ENCODE data around the gene STK17B. TPM values are rescaled to one million over a fixed set of nuclear protein-coding genes. Genes with fewer than 3 reads are reported as not detected.
A peak's percentile ranks its signal among the peaks of the same experiment; 100 is the strongest.

Gene STK17B
- total and polyA plus RNA-seq, 2 of the 13 experiments (the other 11 are each of a cell fraction or from before 2014, with no cell fraction given), result 1.6 to 4.5 TPM

DNA sequence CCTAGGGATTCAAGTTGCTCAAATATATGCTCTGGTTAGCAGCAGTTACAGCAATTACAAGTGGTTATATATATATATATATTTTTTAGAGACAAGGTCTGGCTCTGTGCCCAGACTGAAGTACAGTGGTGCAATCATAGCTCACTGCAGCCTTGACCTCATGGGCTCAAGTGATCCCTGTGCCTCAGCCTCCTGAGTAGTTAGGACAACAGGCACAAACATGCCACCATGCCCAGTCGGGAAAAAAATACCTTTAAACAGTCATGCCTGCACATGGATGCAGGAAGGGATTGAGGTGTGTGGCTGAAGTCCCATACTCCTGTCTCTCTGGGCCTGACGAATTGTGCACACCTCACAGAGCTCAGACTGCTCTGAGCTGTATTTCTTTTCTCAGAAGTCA lies 83.2 kb downstream of the STK17B start (continued):
- TF ChIP-seq ZNF136 (CRISPR knock-in tag; IDR thresholded peaks at IDR 0.05; ENCODE audit: low read depth) (no peak), TEAD2 (CRISPR knock-in tag; IDR thresholded peaks at IDR 0.05) (no peak), SAP130 (CRISPR knock-in tag; IDR thresholded peaks at IDR 0.05; ENCODE audit: low read depth) (peak; percentile 36; the same call in 1 of the 2 replicates), HOXA7 (CRISPR knock-in tag; IDR thresholded peaks at IDR 0.05) (no peak), KDM3A (CRISPR knock-in tag; IDR thresholded peaks at IDR 0.05; ENCODE audit: low read depth) (no peak), REPIN1 (CRISPR knock-in tag; IDR thresholded peaks at IDR 0.05; ENCODE audit: borderline replicate concordance, low read depth) (no peak; the same call in 1 of the 2 replicates), ZNF260 (CRISPR knock-in tag; IDR thresholded peaks at IDR 0.05; ENCODE audit: borderline replicate concordance, low read depth) (no peak), ZFP90 (CRISPR knock-in tag; IDR thresholded peaks at IDR 0.05; ENCODE audit: borderline replicate concordance) (peak; percentile 88), U2AF2 (IDR thresholded peaks at IDR 0.05; ENCODE audit: low read depth, low read length) (no peak), ZNF10 (CRISPR knock-in tag; IDR thresholded peaks at IDR 0.05; ENCODE audit: borderline replicate concordance, low read depth) (no peak)
- TF ChIP-seq, protein P1, sequence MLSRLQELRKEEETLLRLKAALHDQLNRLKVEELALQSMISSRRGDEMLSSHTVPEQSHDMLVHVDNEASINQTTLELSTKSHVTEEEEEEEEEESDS (CRISPR knock-in tag; IDR thresholded peaks at IDR 0.05; ENCODE audit: borderline replicate concordance), result no peak
- TF ChIP-seq, protein P2, sequence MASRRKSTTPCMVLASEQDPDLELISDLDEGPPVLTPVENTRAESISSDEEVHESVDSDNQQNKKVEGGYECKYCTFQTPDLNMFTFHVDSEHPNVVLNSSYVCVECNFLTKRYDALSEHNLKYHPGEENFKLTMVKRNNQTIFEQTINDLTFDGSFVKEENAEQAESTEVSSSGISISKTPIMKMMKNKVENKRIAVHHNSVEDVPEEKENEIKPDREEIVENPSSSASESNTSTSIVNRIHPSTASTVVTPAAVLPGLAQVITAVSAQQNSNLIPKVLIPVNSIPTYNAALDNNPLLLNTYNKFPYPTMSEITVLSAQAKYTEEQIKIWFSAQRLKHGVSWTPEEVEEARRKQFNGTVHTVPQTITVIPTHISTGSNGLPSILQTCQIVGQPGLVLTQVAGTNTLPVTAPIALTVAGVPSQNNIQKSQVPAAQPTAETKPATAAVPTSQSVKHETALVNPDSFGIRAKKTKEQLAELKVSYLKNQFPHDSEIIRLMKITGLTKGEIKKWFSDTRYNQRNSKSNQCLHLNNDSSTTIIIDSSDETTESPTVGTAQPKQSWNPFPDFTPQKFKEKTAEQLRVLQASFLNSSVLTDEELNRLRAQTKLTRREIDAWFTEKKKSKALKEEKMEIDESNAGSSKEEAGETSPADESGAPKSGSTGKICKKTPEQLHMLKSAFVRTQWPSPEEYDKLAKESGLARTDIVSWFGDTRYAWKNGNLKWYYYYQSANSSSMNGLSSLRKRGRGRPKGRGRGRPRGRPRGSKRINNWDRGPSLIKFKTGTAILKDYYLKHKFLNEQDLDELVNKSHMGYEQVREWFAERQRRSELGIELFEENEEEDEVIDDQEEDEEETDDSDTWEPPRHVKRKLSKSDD (CRISPR knock-in tag; IDR thresholded peaks at IDR 0.05; ENCODE audit: low read depth), result 0 out of 2 replicates have a peak, but pooled peaks have one; percentile 47
- TF ChIP-seq, protein P3, sequence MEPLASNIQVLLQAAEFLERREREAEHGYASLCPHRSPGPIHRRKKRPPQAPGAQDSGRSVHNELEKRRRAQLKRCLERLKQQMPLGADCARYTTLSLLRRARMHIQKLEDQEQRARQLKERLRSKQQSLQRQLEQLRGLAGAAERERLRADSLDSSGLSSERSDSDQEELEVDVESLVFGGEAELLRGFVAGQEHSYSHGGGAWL (CRISPR knock-in tag; IDR thresholded peaks at IDR 0.05), result no peak
- TF ChIP-seq, protein P4, sequence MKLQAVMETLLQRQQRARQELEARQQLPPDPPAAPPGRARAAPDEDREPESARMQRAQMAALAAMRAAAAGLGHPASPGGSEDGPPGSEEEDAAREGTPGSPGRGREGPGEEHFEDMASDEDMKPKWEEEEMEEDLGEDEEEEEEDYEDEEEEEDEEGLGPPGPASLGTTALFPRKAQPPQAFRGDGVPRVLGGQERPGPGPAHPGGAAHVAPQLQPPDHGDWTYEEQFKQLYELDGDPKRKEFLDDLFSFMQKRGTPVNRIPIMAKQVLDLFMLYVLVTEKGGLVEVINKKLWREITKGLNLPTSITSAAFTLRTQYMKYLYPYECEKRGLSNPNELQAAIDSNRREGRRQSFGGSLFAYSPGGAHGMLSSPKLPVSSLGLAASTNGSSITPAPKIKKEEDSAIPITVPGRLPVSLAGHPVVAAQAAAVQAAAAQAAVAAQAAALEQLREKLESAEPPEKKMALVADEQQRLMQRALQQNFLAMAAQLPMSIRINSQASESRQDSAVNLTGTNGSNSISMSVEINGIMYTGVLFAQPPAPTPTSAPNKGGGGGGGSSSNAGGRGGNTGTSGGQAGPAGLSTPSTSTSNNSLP (IDR thresholded peaks at IDR 0.05; ENCODE audit: low read depth, low read length), result 0 out of 2 replicates have a peak, but pooled peaks have one; percentile 17
- TF ChIP-seq, protein P5, sequence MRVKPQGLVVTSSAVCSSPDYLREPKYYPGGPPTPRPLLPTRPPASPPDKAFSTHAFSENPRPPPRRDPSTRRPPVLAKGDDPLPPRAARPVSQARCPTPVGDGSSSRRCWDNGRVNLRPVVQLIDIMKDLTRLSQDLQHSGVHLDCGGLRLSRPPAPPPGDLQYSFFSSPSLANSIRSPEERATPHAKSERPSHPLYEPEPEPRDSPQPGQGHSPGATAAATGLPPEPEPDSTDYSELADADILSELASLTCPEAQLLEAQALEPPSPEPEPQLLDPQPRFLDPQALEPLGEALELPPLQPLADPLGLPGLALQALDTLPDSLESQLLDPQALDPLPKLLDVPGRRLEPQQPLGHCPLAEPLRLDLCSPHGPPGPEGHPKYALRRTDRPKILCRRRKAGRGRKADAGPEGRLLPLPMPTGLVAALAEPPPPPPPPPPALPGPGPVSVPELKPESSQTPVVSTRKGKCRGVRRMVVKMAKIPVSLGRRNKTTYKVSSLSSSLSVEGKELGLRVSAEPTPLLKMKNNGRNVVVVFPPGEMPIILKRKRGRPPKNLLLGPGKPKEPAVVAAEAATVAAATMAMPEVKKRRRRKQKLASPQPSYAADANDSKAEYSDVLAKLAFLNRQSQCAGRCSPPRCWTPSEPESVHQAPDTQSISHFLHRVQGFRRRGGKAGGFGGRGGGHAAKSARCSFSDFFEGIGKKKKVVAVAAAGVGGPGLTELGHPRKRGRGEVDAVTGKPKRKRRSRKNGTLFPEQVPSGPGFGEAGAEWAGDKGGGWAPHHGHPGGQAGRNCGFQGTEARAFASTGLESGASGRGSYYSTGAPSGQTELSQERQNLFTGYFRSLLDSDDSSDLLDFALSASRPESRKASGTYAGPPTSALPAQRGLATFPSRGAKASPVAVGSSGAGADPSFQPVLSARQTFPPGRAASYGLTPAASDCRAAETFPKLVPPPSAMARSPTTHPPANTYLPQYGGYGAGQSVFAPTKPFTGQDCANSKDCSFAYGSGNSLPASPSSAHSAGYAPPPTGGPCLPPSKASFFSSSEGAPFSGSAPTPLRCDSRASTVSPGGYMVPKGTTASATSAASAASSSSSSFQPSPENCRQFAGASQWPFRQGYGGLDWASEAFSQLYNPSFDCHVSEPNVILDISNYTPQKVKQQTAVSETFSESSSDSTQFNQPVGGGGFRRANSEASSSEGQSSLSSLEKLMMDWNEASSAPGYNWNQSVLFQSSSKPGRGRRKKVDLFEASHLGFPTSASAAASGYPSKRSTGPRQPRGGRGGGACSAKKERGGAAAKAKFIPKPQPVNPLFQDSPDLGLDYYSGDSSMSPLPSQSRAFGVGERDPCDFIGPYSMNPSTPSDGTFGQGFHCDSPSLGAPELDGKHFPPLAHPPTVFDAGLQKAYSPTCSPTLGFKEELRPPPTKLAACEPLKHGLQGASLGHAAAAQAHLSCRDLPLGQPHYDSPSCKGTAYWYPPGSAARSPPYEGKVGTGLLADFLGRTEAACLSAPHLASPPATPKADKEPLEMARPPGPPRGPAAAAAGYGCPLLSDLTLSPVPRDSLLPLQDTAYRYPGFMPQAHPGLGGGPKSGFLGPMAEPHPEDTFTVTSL (CRISPR knock-in tag; IDR thresholded peaks at IDR 0.05; ENCODE audit: borderline replicate concordance), result peak; percentile 75; the same call in 1 of the 2 replicates
- TF ChIP-seq, protein P6, sequence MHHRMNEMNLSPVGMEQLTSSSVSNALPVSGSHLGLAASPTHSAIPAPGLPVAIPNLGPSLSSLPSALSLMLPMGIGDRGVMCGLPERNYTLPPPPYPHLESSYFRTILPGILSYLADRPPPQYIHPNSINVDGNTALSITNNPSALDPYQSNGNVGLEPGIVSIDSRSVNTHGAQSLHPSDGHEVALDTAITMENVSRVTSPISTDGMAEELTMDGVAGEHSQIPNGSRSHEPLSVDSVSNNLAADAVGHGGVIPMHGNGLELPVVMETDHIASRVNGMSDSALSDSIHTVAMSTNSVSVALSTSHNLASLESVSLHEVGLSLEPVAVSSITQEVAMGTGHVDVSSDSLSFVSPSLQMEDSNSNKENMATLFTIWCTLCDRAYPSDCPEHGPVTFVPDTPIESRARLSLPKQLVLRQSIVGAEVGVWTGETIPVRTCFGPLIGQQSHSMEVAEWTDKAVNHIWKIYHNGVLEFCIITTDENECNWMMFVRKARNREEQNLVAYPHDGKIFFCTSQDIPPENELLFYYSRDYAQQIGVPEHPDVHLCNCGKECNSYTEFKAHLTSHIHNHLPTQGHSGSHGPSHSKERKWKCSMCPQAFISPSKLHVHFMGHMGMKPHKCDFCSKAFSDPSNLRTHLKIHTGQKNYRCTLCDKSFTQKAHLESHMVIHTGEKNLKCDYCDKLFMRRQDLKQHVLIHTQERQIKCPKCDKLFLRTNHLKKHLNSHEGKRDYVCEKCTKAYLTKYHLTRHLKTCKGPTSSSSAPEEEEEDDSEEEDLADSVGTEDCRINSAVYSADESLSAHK (CRISPR knock-in tag; IDR thresholded peaks at IDR 0.05; ENCODE audit: borderline replicate concordance), result no peak

All from HepG2 (cell line).